Measurements from ENCODE around the gene PKM.
A peak's percentile ranks its signal among the peaks of the same experiment; 100 is the strongest.

The PKM gene

GRCh38 chr15:72196409-72197040, 34.5 kb downstream of the PKM start:
- DNase-seq = peak; percentile 10
- no peaks in the 10 kb centered on the region for H3K27me3 ChIP-seq (ENCODE audit: control insufficient read depth in 1 of 2, insufficient read depth in 1 of 2, low read length in 2 of 2)
- H3K36me3 ChIP-seq (ENCODE audit: control insufficient read depth in 1 of 2, insufficient read depth in 2 of 2, low read depth in 1 of 2, low read length in 2 of 2) = peaks cover 35 to 37% of the 10 kb centered on the region in 2 experiments
- 64% methylated on average over 12 of the region's 13 CpGs for WGBS
- no peak overlapping the region for H3K27ac ChIP-seq (ENCODE audit: low read length, poor library complexity, severe bottlenecking)
- H3K9ac ChIP-seq (ENCODE audit: low read length) = no peak overlapping the region
- no peak overlapping the region for H3K4ac ChIP-seq (ENCODE audit: low read depth in 1 of 2, low read length in 2 of 2)
- H2BK120ac ChIP-seq (ENCODE audit: low read depth, low read length) = no peak overlapping the region
- no peak overlapping the region for H2BK15ac ChIP-seq (ENCODE audit: low read depth, poor library complexity, severe bottlenecking)
- peaks cover 21% of the 10 kb centered on the region for H3K4me1 ChIP-seq (ENCODE audit: control insufficient read depth, insufficient read depth, low read depth, low read length)
- H3K4me3 ChIP-seq (ENCODE audit: insufficient read depth in 1 of 2, low read depth in 1 of 2, low read length in 2 of 2) = no peak overlapping the region
- H3K23ac ChIP-seq (ENCODE audit: low read length in 2 of 2) = no peak overlapping the region
- H3K18ac ChIP-seq (ENCODE audit: low read depth in 1 of 2, low read length in 2 of 2) = no peak overlapping the region
- no peak overlapping the region for H2BK12ac ChIP-seq (ENCODE audit: low read length in 2 of 2)
- H4K91ac ChIP-seq (ENCODE audit: low read length) = no peak overlapping the region
- H3K14ac ChIP-seq (ENCODE audit: low read length in 2 of 2) = no peak overlapping the region
- H3K4me2 ChIP-seq (ENCODE audit: low read length, poor library complexity, severe bottlenecking) = no peak overlapping the region
- no peak overlapping the region for H2AFZ ChIP-seq (ENCODE audit: low read depth, low read length)
- H2AK5ac ChIP-seq (ENCODE audit: low read length, severe bottlenecking) = no peak overlapping the region
- no peak overlapping the region for H2BK5ac ChIP-seq (ENCODE audit: low read depth, low read length, poor library complexity, severe bottlenecking)
- no peak overlapping the region for H4K8ac ChIP-seq (ENCODE audit: low read length)
- no peaks in the 10 kb centered on the region for H3K9me3 ChIP-seq (ENCODE audit: control insufficient read depth, low read length)
- H3K79me1 ChIP-seq (replicated peaks; ENCODE audit: low read length, poor library complexity, severe bottlenecking) = peaks cover under 1% of the 10 kb centered on the region

DNA sequence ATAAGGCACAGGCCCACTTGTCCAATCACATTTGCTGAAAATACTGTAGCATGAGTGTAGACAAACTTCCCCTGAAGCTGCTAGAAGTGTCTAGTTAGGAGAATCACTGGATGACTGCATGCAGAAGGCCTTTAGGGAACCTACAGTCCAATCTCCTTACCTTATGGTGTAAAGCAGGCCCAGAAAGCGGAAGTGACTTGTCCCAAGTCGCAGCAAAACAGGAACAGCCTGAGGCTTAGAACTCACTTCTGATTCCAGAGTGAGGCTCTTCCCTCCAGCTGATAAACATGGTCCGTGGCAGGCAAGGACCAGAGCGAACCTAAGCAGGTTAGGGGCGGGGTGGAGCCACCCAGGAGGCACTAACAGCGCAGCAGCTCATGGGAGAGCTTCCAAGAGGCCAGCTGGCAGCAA, 35.9 kb downstream of the PKM start:
- H3K18ac ChIP-seq (ENCODE audit: low read depth in 1 of 2, low read length in 2 of 2) = no peak overlapping the region

DNA sequence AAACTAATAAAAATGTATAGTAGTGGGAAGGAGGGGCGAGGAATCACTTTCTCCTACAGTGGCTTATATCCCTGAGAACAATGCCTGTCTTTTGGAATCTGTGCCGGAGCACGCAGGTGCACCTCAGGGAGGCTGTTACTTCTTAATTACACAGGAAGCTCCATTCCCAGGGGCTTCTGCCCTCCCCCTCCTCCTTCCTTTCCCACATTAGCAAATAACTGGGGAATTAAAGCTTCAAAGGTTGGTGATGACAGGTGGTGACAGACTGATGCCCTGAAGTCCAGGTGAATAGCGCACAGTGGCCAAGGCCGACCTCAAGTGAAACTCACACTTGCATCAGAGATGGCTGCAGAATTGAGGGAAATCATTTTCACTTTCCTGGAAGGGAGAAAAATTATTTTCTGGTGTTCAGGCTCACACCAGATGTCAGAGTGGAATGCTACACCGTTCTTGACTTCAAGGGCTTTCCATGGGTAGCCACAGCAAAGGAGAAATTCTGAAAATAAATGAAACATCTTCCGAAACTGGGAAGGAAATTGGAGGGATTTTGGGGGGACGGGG, 37.1 kb downstream of the PKM start:
- no peak overlapping the region for H3K4ac ChIP-seq (ENCODE audit: low read depth in 1 of 2, low read length in 2 of 2)
- no peak overlapping the region for H2BK5ac ChIP-seq (ENCODE audit: low read depth, low read length, poor library complexity, severe bottlenecking)
- H4K8ac ChIP-seq (ENCODE audit: low read length) = no peak overlapping the region
- 70% methylated on average over 6 of the region's 8 CpGs for WGBS
- H3K36me3 ChIP-seq (ENCODE audit: control insufficient read depth in 1 of 2, insufficient read depth in 2 of 2, low read depth in 1 of 2, low read length in 2 of 2) = peaks cover 9 to 12% of the 10 kb centered on the region in 2 experiments
- DNase-seq = no peak
- H3K23ac ChIP-seq (ENCODE audit: low read length in 2 of 2) = no peak overlapping the region
- no peak overlapping the region for H2BK12ac ChIP-seq (ENCODE audit: low read length in 2 of 2)
- H3K9me3 ChIP-seq (ENCODE audit: control insufficient read depth, low read length) = no peaks in the 10 kb centered on the region
- no peak overlapping the region for H2AK5ac ChIP-seq (ENCODE audit: low read length, severe bottlenecking)
- peaks cover 11% of the 10 kb centered on the region for H3K4me1 ChIP-seq (ENCODE audit: control insufficient read depth, insufficient read depth, low read depth, low read length)
- H3K27ac ChIP-seq (ENCODE audit: low read length, poor library complexity, severe bottlenecking) = no peak overlapping the region
- H3K4me2 ChIP-seq (ENCODE audit: low read length, poor library complexity, severe bottlenecking) = no peak overlapping the region
- H3K18ac ChIP-seq (ENCODE audit: low read depth in 1 of 2, low read length in 2 of 2) = no peak overlapping the region
- H3K79me1 ChIP-seq (replicated peaks; ENCODE audit: low read length, poor library complexity, severe bottlenecking) = no peaks in the 10 kb centered on the region
- H3K27me3 ChIP-seq (ENCODE audit: control insufficient read depth in 1 of 2, insufficient read depth in 1 of 2, low read length in 2 of 2) = no peaks in the 10 kb centered on the region
- no peak overlapping the region for H2BK15ac ChIP-seq (ENCODE audit: low read depth, poor library complexity, severe bottlenecking)
- no peak overlapping the region for H4K91ac ChIP-seq (ENCODE audit: low read length)
- H2AFZ ChIP-seq (ENCODE audit: low read depth, low read length) = no peak overlapping the region
- H3K9ac ChIP-seq (ENCODE audit: low read length) = no peak overlapping the region
- H3K4me3 ChIP-seq (ENCODE audit: insufficient read depth in 1 of 2, low read depth in 1 of 2, low read length in 2 of 2) = no peak overlapping the region
- H3K14ac ChIP-seq (ENCODE audit: low read length in 2 of 2) = no peak overlapping the region
- no peak overlapping the region for H2BK120ac ChIP-seq (ENCODE audit: low read depth, low read length)

More for the DNA sequence above, 35.9 kb downstream of the PKM start:
- Histone ChIP-seq H2BK5ac (ENCODE audit: low read depth, low read length, poor library complexity, severe bottlenecking) (no peak overlapping the region), H2BK15ac (ENCODE audit: low read depth, poor library complexity, severe bottlenecking) (no peak overlapping the region), H4K8ac (ENCODE audit: low read length) (no peak overlapping the region), H3K4me3 (ENCODE audit: insufficient read depth in 1 of 2, low read depth in 1 of 2, low read length in 2 of 2) (no peak overlapping the region), H3K27me3 (ENCODE audit: control insufficient read depth in 1 of 2, insufficient read depth in 1 of 2, low read length in 2 of 2) (no peaks in the 10 kb centered on the region), H2AFZ (ENCODE audit: low read depth, low read length) (no peak overlapping the region), H3K4ac (ENCODE audit: low read depth in 1 of 2, low read length in 2 of 2) (no peak overlapping the region), H3K4me1 (ENCODE audit: control insufficient read depth, insufficient read depth, low read depth, low read length) (peaks cover 11% of the 10 kb centered on the region), H2AK5ac (ENCODE audit: low read length, severe bottlenecking) (no peak overlapping the region), H3K23ac (ENCODE audit: low read length in 2 of 2) (no peak overlapping the region), H3K9me3 (ENCODE audit: control insufficient read depth, low read length) (no peaks in the 10 kb centered on the region), H3K36me3 (ENCODE audit: control insufficient read depth in 1 of 2, insufficient read depth in 2 of 2, low read depth in 1 of 2, low read length in 2 of 2) (peaks cover 21 to 23% of the 10 kb centered on the region in 2 experiments), H3K4me2 (ENCODE audit: low read length, poor library complexity, severe bottlenecking) (no peak overlapping the region), H3K14ac (ENCODE audit: low read length in 2 of 2) (no peak overlapping the region), H3K27ac (ENCODE audit: low read length, poor library complexity, severe bottlenecking) (no peak overlapping the region), H4K91ac (ENCODE audit: low read length) (no peak overlapping the region), H3K79me1 (replicated peaks; ENCODE audit: low read length, poor library complexity, severe bottlenecking) (no peaks in the 10 kb centered on the region), H3K9ac (ENCODE audit: low read length) (no peak overlapping the region), H2BK120ac (ENCODE audit: low read depth, low read length) (no peak overlapping the region), H2BK12ac (ENCODE audit: low read length in 2 of 2) (no peak overlapping the region)
- 76% methylated on average over 6 of the region's 6 CpGs for WGBS
- no peak for DNase-seq

- Histone ChIP-seq H2BK12ac (ENCODE audit: low read length in 2 of 2) (no peak overlapping the region), H3K9me3 (ENCODE audit: control insufficient read depth, low read length) (no peaks in the 10 kb centered on the region), H3K18ac (ENCODE audit: low read depth in 1 of 2, low read length in 2 of 2) (no peak overlapping the region), H3K4me1 (ENCODE audit: control insufficient read depth, insufficient read depth, low read depth, low read length) (peaks cover 6% of the 10 kb centered on the region), H3K4ac (ENCODE audit: low read depth in 1 of 2, low read length in 2 of 2) (no peak overlapping the region), H3K27me3 (ENCODE audit: control insufficient read depth in 1 of 2, insufficient read depth in 1 of 2, low read length in 2 of 2) (no peaks in the 10 kb centered on the region), H3K36me3 (ENCODE audit: control insufficient read depth in 1 of 2, insufficient read depth in 2 of 2, low read depth in 1 of 2, low read length in 2 of 2) (no peaks in the 10 kb centered on the region), H3K27ac (ENCODE audit: low read length, poor library complexity, severe bottlenecking) (no peak overlapping the region), H2AFZ (ENCODE audit: low read depth, low read length) (no peak overlapping the region), H3K4me3 (ENCODE audit: insufficient read depth in 1 of 2, low read depth in 1 of 2, low read length in 2 of 2) (no peak overlapping the region), H2BK15ac (ENCODE audit: low read depth, poor library complexity, severe bottlenecking) (no peak overlapping the region), H2BK5ac (ENCODE audit: low read depth, low read length, poor library complexity, severe bottlenecking) (no peak overlapping the region), H2AK5ac (ENCODE audit: low read length, severe bottlenecking) (no peak overlapping the region), H3K79me1 (replicated peaks; ENCODE audit: low read length, poor library complexity, severe bottlenecking) (no peaks in the 10 kb centered on the region), H2BK120ac (ENCODE audit: low read depth, low read length) (no peak overlapping the region), H3K9ac (ENCODE audit: low read length) (no peak overlapping the region), H3K4me2 (ENCODE audit: low read length, poor library complexity, severe bottlenecking) (no peak overlapping the region), H3K23ac (ENCODE audit: low read length in 2 of 2) (no peak overlapping the region), H4K91ac (ENCODE audit: low read length) (no peak overlapping the region), H4K8ac (ENCODE audit: low read length) (no peak overlapping the region), H3K14ac (ENCODE audit: low read length in 2 of 2) (no peak overlapping the region)
- no CpG with 5 or more reads among the region's 3 CpGs for whole genome bisulfite sequencing
- no peak for DNase-seq
Measured at GRCh38 chr15:72192416-72192815, 38.6 kb downstream of the PKM start.

Data from mesenchymal stem cell (in vitro differentiated cells and primary cell).